GM18868 (cell line): ENCODE measurements around the gene PNPLA8.
"Not testable (repeated sequence)": the region's sequence is repeated elsewhere in the genome, so short reads cannot be mapped to it uniquely, and the experiment has no call there.

Experiments
- ATAC-seq: cut with Tn5 transposase; IDR thresholded peaks from one replicate; pipeline ENCODE4 v1.9.1; 2021; ENCODE audit warnings: mild to moderate bottlenecking, moderate library complexity; ENCODE audit not compliant: unreplicated experiment

PNPLA8 gene

DNA sequence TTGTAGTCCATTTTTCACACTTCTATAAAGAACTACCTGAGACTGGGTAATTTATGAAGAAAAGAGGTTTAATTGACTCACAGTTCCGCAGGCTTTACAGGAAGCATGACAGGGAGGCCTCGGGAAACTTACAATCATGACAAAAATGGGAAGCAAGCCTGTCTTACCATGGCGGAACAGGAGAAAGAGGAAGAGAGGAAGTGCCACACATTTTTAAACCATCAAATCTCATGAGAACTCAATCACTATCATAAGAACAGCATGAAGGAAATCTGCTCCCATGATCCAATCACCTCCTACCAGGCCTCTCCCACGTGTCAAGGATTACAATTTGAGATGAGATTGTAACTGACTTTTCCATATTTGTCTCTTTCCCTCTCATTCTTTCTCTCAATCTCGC is 9.3 kb upstream of the PNPLA8 start:
- ATAC-seq, result no peak

DNA sequence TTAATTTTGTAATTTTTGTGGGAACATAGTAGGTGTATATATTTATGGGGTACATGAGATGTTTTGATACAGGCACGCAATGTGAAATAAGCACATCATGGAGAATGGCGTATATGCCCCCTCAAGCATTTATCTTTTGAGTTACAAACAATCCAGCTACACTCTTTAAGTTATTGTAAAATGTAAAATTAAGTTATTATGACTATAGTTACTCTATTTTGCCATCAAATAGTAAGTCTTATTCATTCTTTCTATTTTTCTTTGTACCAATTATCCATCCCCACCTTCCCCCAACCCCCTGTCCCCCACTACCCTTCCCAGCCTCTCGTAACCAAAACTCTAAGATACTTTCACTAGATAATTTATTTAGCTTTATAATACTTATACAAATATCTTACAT is 7.8 kb upstream of the PNPLA8 start:
- ATAC-seq, result no peak

DNA sequence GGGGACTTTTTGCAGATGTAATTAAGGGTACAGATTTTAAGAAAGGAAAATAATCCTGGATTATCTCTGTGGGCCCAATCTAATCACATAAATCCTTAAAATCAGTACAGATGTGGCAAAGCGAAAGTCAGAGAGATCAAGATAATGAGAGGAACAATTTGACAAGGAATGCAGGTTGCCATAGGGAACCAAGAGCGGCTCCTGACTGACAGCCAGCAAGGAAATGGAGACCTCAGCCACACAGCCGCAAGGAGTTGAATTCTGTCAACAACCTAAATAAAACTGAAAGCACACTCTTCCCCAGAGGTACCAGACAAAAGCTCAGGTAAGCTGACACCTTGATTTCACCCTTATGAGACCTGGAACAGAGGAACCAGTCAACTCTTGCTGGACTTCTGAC is 3.4 kb upstream of the PNPLA8 start:
- no peak for ATAC-seq

DNA sequence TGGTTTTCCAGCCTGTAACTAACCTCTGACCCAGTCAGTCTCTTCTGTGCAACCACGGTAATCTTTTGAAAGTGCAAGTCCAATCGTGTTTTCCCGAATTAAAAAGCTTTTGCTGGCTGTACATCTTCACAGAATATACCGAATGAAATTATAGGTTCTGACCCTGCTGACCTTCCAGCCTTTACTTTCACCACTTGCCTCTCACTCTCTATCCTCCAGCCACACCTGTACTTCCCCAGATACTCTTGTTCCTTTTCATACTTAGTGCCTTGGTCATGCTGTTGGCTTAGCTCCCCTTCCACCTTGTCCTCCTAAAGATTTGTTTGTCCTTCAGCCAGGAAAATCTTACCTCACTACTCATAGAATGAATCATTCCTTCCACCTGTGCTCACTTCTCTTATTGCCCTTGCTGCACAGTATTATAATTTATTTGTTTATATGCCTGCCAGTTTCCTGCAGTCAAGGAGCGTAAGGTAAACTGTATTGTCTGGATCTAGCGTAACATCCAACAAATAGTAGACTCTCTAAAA is 2.3 kb upstream of the PNPLA8 start:
- ATAC-seq, result no peak

DNA sequence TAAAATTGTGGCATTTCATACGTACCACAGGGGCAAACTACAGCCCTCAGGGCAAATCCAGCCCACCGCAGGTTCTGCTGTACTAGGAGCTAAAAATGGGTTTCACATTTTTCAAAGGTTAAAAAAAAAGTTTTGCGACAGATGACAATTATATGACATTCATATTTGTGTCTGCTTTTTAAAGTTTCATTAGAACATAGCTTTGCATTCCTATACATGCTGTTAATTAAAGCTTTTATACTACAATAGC is 758 bp upstream of the PNPLA8 start:
- no peak for ATAC-seq

DNA sequence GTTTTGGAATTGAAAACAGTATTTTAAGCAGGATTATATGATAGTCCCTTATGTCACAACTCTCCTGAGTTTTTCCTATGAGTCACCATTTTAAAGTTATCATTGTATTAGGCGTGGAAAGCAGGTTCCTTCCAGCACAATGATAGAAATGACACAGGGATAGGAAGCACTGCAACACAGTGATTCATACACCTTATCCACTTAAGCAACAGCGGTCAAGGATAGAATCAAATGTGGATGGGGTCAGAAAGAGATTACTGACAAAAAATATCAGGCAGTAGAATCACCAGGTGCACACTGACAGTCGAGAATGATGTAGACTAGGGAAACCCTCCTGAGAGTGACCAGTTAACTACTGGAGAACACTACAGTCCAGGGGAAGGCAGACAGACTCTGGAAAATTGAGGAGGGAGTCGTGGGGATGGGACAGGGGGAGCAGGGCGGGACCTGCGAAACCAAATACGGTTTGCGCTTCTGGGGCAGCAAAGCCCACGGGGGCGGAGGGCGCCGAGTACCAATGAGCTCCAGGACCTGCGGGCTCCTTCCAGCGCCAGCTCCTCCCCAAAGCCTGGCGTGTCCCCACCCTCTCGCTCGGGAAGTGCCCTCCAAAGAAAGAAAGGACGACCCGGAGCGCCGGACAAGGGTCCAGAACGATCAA is 479 bp downstream of the PNPLA8 start:
- peak; percentile 42 for ATAC-seq

DNA sequence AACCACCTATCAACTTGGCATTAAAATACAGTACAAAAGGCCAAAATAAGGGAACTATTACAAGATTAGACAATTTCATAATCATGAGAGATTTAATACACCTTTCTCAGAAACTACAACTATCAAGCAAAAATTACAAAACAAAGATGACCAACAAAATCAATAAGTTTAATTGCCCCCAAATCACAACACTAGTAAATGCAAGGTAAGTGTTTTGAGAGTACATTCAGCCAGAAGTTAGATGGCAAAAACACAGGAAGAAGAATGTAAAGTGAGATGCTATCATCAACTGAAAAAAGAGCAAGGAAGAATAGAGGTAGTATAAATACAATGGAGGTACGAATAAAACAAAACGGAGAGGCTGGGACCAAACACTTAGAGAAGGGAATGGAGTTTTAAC is 3.2 kb downstream of the PNPLA8 start:
- no peak for ATAC-seq

DNA sequence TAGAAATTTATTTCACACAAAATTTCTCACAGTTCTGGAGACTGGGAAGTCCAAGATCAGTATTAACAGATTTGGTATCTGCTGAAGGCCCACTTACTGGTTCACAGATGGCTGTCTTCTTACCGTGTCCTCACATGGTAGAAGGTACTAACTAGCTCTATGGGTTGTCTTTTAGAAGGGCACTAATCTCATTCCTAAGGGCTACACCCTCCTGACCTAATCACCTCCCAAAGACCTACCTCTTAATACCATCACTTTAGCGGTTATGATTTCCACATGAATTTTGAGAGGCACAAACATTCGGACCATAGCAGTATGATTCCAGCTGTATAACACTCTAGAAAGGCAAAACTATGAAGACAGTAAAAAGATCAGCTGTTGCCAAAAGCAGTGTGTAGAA is 8.0 kb downstream of the PNPLA8 start:
- ATAC-seq, result no peak

DNA sequence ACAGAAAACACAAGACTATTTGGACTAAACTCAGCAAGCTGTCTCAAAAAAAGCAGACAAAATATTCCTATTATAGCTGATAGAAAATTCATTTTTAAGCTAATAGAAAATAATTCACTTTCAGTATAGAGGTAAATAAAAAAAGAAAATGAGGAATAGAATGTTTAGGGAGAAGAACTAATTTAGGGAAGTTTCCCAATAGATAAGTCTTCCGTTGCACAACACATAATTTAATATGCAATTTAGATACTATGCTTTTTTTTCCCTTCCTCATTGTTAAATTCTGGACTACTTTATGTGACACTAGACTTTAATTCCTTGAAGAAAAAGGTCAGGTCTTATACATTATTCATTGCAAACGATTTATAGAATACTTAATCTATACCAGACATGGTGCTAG is 10.3 kb downstream of the PNPLA8 start:
- no peak for ATAC-seq

DNA sequence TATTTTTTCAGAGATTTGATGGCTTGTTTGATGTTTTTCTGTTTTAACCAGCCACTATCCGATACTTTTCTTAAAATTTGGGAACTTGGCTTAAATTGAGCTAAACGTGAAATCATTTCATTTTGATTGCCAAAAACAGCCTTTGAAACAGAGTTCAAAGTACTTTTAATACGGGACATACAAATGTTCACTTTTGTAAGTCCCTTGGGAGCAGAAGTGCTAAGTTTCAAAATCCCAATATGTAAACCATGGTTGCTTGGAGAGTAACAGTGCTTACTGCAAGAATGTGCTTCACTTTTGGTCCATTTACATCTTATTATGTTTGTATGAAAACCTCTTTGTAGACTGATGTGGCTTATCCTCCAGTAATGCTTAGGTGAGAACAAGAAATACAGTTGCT is 10.9 kb downstream of the PNPLA8 start:
- no peak for ATAC-seq

DNA sequence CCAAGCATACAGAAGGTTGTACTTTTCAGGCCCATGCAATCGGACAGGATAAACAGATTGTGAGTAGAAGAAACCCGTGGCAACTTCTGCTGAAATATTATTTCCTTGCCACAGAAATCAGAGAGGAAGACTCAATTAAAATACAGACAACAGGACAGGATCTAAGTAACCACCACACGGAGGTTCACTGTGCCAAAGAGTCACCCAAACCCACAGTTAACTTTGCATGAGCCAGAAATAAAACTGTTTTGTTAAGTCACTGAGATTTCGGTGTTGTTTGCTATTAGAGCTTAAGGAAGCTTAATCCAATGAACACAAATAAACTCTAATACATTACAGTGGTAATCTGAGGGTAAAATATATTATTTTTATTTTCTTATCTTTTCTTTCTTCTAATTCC is 14.0 kb downstream of the PNPLA8 start:
- no peak for ATAC-seq

DNA sequence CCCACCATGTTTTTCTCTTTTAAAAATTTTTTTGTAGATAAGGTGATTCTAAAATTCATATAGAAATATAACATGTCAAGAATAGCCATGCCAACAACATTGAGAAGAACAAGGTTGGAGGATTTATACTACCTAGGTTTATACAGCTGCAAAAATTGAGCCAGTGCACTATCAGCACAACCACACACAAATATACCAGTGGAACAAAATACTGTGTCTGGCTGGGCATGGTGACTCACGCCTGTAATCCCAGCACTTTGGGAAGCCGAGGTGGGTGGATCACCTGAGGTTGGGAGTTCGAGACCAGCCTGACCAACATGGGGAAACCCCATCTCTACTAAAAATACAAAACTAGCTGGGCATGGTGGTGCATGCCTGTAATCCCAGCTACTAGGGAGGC is 21.4 kb downstream of the PNPLA8 start:
- ATAC-seq, result not testable (repeated sequence)

DNA sequence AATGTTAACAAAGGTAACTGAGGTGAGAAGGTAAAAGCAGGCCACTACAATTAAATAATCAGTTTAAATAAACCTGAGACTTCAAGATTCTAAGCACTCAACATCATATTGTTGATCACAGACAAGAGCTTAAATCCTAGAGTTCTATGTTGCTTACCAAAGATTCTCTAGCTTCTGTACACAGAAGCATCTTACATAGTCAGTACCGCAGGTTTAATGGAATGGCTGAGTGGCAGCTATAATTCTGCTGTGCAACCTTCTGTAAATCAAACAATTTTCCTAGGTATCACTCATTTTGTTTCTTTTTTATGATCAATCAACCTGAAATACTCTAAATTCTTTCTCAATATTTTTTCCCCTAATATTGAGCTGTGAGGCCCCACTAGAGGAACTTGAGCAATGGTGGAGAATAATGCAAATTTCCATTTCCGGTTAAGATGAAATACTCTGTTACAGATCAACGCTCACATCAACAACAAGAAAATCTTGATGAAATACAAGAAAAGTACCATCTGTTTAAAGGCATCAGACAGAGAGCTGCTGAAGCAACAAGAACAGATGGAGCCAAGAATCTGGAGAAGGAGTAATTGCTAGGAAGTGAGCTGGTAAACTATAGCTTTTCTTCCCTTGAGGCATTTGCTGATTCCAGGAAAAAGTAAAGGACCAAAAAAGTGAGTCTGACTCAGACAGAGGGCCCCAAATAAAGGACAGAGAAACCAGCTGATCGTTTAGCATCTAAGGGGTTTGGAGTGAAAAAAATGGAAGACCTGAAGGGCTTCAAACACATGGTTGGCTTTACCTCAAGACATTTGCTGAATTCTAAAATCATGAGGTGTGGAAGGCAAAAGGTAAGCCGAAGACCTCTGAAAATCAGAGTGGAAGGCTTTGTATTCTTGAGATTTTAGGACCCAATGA is 22.6 kb downstream of the PNPLA8 start:
- ATAC-seq, result peak; percentile 94

DNA sequence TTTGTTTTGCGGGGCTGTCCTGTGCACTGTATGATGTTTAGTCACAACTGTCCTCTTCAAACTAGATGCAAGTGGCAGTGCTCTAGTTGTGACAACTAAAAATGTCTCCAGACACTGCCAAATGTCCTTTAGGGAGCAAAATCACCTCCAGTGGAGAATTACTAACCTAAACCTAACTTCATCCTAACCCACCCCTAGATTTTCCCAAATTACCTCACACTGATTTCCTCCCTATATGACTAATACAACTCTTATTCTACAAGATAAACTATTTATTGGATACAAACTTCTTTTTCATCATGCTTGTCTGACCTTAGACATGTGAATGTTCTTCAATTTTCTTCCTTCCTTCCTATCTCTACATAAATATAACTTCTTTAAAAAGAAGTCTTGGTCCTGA is 26.4 kb downstream of the PNPLA8 start:
- ATAC-seq, result no peak

DNA sequence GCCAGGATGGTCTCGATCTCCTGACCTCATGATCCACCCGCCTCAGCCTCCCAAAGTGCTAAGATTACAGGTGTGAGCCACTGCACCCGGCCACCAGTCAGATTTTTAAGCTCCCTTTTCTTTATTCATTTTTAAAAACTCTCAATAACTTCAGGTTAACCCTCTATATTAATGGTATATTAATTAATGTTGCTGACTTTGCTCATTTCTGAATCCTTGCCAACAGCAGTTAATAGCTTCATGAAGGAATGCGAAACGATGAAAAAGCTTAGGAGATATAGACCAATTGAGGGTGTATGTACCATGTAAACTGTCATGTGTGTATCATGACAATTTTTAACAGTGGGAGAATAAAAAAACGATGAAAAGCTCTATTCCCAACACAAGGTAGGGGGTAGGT is 27.5 kb downstream of the PNPLA8 start:
- ATAC-seq, result no peak

DNA sequence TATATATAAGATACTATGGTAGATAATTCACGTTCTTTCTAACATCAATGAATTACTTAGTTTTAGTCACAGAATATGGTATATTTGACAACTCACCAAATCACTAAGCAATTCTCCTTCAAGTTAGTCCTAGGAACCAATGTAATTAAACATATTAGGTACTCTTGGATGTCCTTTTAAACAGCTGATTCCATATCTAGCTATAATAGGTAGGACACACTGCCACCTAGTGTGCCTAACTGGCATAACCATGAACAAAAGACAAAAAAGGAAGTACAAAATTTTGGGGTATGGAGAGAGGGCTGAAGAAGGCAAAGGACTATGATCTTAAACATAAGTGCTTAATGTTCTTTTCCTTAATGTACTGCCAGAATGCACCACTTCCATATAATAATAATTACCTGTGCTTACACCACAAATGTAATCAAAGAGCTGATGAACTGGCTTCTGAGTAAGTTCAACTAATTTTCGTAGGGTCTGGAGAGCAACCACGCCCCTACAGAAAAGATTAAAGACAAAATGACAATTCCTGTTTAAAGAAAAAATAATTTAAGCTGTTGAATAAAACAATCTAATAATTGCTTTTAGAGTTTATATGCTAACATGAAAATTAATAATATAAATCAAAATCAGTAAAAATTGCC is 28.7 kb downstream of the PNPLA8 start:
- peak; percentile 78 for ATAC-seq

DNA sequence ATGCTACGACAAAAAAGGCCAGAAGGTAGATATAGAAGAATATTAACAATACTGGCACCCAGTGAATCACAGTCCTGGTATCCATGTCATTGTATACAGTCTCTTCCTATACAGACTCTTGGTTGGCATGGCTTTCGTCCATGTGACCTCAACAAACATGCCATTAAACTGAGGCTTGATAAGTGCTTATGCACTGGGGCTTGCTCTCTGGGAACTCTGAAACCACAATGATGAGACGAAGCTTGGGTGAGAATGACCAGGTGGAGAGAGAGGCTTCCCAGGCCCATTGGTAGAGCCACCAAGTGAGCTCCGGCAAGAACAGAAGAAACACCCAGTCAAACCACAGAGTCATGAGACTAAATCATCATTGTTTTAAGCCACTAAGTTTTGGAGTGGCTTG is 33.2 kb downstream of the PNPLA8 start:
- no peak for ATAC-seq

DNA sequence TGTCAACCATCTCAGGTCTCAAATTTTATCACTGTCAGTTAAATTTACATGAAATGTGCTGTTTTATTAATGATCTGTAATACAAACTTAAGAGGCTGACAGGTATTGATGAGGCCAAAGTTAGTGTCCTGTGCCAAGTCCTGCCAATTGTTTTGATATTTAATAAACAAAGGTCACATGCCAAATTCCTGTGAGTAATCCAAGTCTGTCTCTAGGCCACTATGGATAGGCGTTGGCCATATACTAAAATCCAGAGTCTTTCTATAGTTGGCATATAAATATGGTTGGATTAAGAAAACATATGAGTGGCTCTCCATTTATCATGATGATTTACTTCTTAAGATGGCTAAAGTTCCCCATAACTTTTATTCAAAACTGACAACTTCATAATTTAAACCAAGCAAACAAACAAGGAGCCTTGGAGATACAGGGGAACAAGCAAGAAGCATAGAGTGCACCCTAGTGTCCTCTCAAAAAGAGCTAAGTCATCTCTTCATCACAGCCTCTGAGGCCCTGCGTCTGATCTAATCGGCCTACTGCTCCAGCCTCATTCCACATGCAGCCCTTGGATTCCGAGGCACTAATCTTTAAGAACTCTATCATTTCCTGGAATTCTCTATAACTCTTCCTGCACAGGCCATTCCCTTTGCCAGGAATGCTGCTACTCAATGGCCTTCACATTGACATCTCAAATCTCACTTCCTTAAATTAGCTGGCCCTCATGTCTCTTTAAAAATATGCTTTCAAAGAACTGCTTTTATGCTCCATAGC is 37.0 kb downstream of the PNPLA8 start:
- no peak for ATAC-seq

DNA sequence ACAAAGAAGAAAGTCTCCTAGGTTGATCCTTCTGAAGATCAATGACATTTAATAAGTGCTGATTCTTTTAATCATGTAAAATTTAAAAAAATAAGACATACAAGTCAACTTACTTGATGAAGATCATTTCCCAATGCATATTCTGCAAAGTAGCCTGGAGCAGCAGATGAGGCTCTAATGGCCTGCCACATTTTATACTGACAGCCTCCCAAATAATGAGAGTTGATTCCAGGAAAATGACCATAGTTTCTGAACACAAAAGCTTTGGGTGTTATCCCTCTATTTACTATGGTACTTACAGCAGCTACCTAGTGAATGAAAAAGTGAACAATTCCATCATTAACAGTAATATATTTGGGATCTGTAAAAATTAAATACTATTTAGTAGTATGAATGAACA is 38.3 kb downstream of the PNPLA8 start:
- ATAC-seq, result no peak

DNA sequence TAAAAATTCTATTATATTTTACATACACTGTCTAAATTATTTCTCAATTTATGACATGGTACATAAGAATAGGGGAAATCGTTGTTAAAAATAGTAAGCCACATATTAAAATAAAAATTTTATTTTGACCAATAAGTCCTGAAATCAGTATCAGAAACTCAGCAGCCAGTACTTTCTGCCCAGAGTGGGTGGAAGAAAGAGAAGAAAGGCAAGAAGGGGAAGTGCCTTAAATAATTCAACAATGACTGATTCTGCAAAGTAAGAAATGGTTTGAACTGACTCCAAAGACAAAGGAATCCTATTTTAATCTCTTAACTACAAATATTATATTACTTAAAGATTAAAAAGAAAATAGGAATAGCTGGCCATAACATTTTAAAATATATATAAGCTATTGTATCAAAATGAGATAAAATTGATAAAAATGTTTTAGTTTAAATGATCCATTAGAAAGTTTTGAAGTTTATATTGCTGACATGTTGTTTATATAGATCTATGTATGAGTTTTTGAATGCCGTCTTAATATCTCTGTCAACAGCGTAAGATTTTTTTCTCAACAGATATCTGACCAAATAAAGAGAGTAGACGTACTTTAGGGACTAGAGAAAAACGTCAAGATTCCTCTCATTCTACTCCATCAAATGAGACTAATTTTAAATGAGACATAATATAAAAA is 39.5 kb downstream of the PNPLA8 start:
- ATAC-seq, result peak; percentile 64

DNA sequence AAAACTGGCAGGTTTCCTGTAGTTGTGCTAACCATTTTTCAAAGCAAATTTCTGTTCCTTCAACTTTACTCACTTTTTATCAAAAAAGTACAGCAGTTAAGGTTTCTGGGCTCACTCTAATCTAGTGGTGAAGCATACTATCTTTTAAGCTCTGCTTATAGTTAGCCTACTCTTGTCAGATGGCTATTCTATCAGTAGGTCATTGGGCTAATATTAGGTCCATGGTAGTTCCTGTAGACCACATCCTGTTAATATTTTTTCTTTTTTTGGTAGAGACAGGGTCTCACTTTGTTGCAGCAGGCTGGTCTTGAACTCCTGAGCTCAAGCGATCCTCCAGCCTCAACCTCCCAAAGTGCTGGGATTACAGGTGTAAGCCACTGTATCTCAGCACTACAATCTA is 41.8 kb downstream of the PNPLA8 start:
- ATAC-seq, result no peak
